Stimulated activated CD4-positive, alpha-beta T cell treated with anti-CD3 and anti-CD28 coated beads, Interleukin-4, amount 100 ng/mL, for 48 hours (primary cell): ENCODE data around the gene DCLK1.

Experiments
- DNase-seq, 2 donors: peaks; one replicate each; pipeline ENCODE4 v3.0.0-alpha.2; 2020; ENCODE audit warnings: low read depth in 2 of 2

The DCLK1 gene

DNA sequence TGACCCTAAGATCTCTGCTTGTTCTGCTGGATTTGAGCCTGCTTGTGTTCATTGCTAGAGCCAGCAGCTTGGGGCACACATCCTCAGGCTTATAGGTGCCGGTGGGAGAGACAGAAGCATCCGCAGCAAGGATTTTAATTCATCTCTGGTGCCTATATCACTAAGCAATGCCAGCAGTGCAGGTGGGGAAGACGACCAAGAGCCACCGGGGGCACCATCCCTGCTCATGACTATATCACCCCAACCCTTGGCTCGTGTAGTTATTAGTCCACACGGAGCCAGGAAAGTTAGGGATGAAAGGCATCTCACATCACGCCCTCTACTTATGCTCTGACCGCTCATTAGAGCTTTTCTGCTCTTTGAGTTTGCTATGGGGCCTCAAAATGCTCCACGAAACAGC lies 298.2 kb downstream of the DCLK1 start:
- no peak for DNase-seq

DNA sequence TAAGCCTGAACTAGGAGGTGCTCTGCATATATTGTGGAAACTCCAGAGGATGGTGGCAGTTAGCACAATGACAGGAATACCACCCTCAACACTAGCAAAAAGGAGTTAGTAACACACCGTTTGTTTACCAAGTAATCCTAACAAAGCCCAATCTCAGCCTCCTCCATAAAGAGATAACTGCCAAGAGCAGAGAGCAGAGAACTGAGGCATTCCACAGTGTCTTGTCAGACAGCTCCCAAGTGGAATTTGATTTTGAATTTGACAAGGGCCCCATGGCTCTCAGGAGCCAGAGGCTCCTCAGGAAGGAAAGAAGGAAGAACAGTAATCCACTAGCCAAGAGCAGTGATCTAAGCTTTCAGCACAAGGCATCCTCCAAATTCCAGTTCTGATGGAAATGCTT lies 298.6 kb downstream of the DCLK1 start:
- no peak for DNase-seq

DNA sequence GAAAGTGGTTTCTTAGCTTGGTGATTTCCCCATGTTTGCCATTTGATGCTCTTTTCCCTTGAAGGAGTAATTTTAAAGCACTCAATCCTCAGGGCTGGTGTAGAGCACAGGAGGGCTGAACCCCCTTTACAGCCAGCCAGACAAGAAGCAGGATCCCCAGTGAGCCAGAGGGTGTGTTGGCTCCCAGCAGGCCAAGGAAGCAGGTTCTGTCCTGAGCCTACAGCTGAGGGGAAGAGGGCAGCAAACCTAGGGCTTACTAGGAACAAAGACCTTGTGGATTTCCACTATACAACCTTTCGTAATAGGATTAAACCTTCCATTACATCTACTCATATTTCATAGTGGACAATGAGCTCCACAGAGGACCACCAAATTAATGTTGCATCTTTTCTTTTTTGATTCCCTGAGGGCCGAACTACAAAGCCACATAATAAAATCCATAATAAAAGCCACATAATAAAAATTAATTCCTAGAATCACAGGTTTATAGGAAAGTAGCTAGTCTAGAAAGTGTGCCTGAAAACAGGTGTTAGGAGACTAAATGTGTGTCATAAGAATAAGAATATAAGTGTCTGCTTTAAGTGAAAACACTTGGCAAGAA lies 300.2 kb downstream of the DCLK1 start:
- no peak for DNase-seq

DNA sequence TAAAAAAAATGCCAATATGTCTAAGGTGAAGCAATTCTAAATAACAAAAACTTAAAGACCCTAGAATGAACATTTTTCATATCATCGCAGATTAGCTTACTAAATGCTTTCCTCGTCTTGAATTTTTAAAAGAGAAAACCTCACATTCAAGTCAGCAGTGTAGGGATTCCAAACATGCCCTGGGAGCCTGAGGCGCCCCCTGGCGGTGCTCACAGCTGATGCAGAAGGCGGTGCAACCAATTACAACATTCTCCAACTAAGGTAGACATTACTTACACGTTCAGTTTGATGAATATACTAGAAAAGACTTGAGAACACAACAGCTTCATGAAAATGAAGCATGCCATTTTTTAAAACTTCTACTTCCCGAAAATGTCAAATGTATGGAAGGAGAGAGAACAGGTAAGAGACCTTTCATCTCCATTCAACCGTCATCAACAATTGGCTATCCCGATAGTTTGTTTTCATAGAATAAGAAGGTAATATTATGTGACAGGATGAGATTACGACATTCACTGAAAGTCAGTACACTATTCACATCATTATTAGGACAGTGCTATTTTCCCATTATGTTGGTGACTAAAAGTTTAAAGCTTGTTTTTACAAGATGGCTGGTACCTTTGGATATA lies 304.4 kb downstream of the DCLK1 start:
- DNase-seq, result peak in 1 of 2 donors; percentile 8

DNA sequence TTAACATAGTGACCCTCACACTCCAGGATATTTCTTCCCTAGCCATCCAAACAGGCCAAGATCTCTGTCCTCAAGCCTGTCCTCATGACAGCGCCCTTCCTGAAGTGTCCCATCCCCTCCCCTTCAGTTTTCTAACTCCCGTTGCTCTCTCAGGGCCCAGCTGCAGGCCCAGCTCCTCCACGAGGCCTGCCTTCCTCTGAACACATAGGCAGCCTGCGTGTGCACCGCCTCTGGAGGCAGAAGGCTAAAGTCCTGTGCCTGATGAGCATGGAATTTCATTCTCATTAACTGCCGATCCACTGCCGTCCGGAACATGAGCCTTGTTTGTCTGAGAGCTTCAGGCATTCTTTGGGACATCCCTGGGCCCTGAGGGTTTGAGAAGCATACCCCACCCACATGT lies 306.4 kb downstream of the DCLK1 start:
- no peak for DNase-seq

DNA sequence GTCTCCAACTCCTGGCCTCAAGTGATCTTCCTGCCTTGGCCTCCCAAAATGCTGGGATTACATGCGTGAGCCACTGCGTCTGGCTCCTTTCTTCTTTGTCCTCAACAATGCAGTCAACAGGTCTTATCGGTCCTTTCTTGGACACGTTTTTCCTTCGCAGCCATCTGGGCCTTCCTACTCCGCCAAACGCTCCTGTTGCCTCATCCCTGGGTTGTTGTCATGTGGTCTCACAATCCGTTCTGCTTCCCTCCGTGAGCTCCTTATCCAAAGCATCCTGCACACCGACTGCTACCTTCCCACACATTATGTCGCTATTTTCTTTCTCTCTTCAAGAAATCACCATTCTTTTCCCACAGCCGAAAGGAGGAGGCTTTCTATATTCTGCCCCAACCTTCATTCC lies 306.8 kb downstream of the DCLK1 start:
- DNase-seq, result no peak

DNA sequence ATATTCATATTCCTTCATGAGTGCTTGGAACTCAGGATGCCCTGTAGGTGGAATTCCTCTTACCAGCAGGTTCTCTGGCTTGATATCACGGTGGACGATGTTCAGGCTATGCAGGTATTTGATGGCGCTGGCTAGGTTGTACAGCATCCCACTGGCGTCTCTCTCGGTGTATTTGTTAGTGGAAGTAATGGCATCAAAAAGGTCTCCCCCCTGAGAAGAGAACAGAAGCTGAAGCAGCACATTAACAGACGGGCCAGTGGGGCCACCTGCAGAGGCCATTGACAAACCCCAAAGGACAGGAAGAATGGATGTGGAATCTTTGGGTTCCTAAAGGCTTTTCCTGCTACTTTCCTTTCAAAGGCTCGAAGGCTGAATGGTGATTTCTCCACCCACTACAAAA lies 308.5 kb downstream of the DCLK1 start:
- no peak for DNase-seq

DNA sequence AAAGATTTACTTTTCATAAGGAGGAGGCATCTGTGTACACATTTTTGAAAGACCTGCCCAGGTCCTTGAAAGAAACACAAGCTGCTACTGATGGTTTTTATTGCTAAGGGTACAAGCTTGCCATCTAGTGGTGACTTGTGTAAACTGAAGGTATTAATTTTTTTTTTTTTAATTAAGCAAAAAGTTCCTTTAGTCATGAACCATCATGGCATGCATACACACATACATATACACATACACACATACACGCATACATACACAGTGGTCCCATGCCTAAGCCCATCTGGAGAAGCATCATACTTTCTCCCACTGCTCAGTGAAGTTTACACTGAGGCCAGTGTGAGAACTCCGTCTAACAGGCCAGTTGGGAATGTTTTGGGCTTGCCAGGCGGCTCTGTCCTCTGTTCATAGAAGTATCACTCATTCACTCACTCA lies 312.5 kb downstream of the DCLK1 start:
- DNase-seq, result no peak

DNA sequence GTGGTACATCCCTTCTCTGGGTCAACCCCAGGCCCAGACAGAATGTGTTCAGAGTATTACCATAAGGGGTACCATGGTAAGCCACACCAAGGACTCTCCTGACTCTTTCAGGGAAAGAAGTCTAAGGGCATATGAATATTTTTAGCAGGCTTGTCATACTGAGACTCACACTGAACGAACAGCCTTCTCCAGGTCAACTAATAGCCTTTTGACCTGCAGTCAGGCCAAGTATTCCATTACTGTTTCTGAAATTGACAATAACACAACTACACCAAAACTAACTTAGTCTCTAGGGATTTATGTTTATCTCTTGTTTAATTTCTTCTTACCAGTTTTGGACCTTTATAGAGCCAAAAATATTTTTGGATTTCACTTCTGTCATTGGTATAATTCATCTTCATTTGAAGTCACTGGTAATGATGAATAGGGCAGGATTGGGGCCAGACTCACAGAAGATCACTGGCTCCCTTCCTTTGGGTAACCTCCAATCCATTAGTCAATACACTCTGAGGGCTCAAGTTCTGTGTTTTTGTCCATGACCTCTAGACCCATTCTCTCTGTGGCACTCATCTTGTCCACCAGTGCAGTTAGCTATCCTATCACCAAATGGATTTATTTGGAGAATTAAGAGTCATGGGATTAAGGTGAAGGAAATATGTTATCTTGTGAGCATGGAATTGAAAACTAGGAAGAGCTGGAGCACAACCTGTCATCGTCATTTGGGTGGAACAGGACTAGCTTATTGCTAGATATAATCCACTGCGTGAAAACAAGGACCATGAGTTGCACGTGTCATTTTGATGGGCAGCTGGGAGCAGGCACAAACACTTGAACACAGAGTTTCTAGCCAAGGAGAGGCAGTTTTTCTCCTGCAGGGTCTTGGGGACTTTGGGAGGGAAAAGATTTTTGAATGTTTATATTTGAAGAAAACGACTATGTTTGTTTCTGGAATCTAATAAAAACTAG lies 313.3 kb downstream of the DCLK1 start:
- DNase-seq, result no peak

DNA sequence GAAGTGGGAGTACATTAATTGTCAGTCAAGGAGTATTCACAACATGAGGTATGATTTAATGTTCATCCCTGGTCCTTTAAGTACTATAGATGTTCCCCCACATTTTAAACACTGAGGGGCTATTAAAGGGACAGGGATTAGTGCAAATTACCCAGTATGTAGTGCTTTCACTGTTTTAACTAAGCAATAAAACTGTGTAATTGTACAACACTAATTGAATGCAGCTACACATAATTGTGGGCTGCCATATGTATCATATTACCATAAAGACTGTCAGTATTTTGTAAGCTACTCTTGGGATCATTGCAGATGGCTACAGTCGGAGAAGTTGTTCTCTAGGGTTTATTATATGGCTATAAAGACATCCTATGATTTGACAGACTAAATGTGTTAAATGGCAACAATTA lies 316.6 kb downstream of the DCLK1 start:
- DNase-seq, result no peak

DNA sequence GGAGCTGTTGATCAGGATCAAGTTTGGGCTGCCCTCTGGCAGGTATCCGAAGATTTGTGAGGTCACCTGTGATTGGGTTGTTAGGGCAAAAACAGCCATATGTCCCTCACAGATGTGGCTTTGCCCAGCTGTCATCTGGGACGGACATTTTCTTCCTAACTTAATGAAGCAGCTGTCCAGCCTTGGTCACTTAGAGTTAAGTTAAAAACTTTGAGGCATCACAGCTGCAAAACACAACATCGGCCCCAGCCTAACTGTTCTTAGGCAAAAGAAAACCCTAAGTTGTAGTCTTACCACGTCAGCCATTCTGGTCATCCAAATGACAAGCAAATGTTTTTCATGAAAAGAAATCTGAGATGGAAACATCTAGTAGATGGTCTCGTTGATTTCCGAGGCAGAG lies 318.4 kb downstream of the DCLK1 start:
- no peak for DNase-seq

DNA sequence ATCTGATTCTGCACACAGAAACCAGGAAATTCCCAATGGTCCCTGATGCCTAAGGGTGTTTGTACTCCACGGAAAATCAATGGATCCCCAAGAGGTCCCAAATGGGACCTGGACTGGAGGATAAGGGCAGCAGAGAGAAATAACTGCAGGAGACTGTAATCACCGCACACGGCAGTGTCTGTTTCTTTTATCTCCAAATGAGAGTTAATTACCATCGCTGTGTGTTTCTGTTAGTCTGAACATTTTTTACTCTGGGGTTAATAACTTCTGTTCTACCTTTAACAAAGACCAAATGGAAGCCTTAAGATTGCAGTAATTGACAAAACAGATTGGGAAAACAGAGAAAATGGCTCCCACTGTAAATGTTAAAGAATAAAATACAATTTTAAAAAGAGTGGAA lies 320.9 kb downstream of the DCLK1 start:
- DNase-seq, result no peak

DNA sequence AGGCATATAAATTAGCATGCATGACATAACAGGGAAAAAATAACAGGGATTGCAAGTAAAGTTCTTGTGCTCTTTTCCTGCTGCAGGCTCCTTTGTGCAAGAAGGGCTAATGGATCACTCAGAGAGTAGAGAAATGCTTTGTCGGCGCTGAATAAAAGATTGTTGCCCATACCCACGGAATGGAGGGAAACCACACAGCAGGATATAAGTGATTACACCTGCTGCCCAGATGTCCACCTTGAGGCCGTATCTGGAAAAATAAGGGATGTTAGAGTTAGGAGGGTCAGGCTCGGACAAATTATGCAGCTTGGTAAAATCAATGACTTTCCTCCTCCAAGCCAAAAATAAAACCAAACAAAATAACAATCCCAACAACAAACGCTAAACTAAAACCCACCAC lies 322.3 kb downstream of the DCLK1 start:
- DNase-seq, result no peak

DNA sequence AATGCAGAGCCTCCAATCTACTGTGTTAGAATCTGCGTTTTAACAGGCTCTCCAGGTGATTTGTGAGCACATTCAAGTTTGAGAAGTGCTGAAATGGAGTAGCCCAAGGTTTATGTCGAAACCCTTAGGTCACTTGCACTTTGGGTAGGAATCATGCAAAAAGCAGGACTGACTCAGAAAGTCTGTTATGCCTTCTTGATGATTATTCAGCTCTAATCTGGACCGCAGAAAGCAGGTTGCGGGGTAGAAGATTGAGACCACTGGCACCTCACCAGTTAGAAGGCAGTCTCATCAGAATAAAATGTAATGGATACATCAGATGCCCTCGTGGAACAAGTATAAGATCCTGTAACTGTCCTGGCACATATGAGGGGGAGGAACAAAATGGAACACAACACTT lies 326.3 kb downstream of the DCLK1 start:
- DNase-seq, result no peak

DNA sequence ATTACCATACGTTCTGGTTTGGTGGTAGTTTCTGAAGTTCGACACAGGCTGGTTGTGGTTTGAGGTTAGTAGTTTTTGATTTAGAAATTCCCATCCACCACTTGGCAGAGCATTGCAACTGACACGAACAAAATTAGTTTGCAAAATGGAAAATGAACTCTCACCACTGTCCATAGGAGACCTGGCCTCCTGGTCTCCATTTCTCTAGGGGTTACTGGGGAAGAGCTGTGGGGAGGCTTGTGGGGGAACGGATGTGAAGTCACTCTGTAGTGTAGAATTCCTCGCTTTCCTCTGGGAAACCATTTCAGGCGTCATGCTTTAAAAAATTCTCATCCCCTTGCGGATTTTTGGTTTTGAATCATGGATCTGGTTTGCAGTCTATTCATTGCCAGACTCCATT lies 333.2 kb downstream of the DCLK1 start:
- no peak for DNase-seq

DNA sequence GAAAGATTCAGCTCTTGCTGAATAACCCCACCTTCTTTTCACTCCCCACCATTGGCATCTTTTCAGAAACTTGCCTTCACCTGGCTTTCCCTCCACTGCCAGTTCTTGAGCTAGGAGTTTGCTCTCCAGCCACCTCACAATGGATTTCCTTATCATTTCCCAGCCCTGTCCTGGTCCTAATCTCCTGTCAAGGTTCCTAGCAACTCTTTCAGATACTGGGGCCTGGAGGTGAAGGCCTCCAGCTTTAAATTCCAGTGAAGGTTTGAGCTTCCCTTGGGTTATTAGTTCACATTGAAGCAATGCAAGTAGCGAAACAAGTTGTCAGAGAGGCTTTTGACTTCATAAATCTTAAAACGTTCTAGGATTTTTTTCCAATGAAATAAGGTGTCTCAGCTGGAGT lies 333.9 kb downstream of the DCLK1 start:
- DNase-seq, result no peak

DNA sequence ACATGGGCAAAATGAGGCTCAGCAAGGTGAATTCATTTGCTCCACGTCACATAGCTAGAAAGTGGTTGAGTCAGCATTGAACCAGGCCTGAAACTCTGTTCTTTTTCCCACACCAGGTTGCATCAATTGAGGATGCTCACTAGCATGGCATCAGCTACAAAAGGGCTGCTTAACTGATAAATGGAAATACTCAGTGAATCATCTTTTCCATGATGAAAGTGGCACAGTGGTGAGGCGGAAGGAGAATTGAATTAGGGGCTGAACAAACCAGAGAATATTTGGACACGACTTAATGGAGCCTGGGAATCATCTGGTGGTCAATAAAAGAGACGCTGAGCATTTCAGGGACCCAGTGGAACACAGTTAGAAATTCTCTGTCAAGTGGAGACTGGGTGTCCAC lies 334.6 kb downstream of the DCLK1 start:
- no peak for DNase-seq

DNA sequence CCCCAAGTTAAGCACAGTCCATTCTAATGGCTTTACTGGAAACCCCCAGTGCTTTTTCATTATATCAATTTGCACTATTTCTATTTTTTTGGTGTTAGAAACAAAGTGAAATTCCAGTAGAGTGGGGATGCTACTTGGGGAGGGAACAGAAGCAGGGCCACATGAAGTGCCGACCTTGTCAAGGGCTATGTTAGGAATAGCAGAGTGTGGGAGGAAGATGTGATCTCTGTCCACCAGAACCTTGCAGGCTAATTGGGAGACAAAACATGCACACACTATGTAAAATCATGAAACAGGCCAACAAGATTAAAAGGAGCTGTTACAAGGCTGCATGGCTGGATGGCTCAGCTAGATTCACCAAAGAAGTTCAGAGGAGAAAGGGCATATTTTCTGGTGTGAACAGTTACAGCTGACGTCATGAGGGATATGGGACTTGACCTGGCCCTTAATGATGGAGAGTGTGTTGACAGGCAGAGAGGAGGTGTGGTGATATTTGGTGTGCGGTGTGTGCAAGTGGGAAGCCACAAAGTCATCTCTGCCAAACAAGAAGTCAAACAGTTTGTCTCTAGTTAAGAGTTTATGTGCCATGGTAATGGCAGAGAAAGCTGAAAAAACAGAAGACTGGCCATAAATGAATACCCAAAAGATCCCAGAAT lies 336.3 kb downstream of the DCLK1 start:
- DNase-seq, result no peak

DNA sequence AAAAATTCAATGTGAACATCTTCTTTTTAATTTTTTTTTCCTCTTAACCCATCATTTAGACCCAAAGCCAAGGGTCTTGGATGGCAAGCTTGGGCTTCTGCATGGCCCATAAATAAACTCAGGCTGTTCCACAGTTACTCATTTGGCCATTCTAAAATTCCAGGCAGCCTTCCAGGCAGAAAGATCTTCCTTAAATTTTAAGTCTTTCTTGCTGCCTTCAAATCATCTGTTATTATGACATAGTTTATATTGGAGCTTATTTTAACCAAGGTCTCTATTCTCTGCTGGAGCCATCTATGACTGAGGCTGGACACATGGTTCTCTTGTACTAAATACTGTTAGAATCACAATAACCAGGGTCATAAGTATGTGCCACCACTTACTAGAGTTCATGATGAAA lies 337.4 kb downstream of the DCLK1 start:
- no peak for DNase-seq

DNA sequence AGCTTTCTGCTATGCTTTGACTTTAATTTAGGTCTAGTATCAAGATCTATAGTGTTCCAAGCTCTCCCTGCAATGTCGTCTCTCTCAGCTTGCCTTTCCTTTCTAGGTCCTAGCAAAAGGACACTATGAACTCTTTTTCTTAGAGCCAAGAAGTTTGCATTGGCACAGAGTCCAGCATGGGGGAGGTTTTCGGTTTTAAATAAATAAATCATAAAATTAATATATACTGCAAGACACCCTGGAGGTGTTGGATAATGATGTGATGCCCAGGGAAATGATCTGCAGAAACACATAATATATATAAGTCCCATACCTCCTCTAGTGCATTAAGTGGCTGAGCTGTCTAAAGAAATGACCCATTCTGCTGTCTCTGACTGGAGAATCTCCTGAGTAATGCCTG lies 338.3 kb downstream of the DCLK1 start:
- no peak for DNase-seq

DNA sequence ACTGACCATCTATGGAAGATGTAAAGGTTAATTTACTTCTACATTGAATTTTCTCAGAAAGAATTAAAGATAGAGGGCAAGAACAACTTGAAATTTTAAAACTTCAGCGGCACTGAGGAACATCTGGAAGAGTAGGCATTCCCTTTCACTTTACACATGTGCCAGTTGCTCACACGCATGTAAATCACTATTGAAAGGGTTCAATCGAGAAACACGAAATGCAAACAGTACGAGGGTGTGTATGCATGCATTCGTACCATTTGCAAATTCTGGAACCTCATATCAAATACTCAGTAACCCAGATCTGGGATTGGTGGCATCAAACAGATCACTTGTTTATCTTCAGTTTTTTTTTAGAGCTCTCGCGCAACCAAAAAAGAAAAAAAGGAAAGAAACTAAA lies 339.2 kb downstream of the DCLK1 start:
- no peak for DNase-seq

DNA sequence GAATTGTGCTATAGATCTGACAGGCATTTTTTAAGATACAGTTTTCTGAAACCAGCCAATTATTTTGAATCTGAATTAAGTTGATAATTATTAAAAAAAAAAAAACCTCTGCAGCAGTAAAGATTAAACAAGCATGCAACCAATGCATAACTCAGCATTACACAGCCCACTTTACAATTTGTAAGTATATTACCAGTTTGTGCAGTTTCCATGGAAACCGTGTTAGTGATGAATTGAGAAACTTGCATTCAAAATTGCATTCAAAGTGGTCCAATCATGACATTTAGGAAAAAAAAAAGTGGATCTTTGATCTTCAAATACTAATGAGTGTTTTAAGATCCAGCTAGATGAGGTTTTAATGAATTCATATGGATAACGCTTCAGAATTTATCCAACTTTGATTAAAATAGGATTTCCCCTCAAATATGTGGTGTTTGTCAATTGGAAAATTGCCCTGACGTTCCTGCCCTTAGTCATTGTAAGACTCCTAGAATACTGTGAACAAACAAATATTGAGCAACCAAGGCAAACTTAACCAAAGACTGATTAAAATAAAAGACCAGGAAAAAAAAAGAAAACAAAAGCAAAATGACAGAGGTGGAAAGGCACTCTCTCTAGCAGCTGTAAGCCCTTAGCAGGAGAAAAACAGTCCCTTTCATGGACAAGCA lies 339.9 kb downstream of the DCLK1 start:
- DNase-seq, result no peak
